Mononuclear cell (primary cell): ENCODE results near the gene FKBP3. TPM values are rescaled to one million over a fixed set of nuclear protein-coding genes. Genes with fewer than 3 reads are reported as not detected.
"Not testable (repeated sequence)": the region's sequence is repeated elsewhere in the genome, so short reads cannot be mapped to it uniquely, and the experiment has no call there.

Experiments used
- H3K27me3 ChIP-seq: 2 replicates; pipeline ENCODE4 v1.6.0; 2011; ENCODE audit warnings: low read length, control low read depth; ENCODE audit not compliant: insufficient read depth
- H3K4me1 ChIP-seq: 2 replicates; pipeline ENCODE4 v1.5.1; 2011; ENCODE audit warnings: mild to moderate bottlenecking, low read length, control low read depth; ENCODE audit not compliant: insufficient read depth
- H3K4me3 ChIP-seq: 2 replicates; pipeline ENCODE4 v1.5.1; 2011; ENCODE audit warnings: mild to moderate bottlenecking, low read length, moderate library complexity
- H3K9me3 ChIP-seq: 2 replicates; pipeline ENCODE4 v1.5.1; 2011; ENCODE audit warnings: low read depth, mild to moderate bottlenecking, control low read depth, low read length
- total RNA-seq: library from RNA; depleted of rRNA; stranded (reverse); fragments of >200 nt; gene quantifications from one replicate; pipeline ENCODE4 v1.2.3, GENCODE V29; 2012

FKBP3 gene
- 36.2 TPM for total RNA-seq

GRCh38 chr14:45134051-45134958, at the start of gene FKBP3:
Gene FKBP3, minus strand, starts transcription at chr14:45134481. Its CDS starts 25 bp downstream, at chr14:45134456.
- no peaks in the 10 kb centered on the region for H3K9me3 ChIP-seq
- H3K4me1 ChIP-seq = peaks cover 29% of the 10 kb centered on the region
- H3K27me3 ChIP-seq = no peaks in the 10 kb centered on the region
- peak within 1 kb of the TSS; percentile 88 for H3K4me3 ChIP-seq

- Histone ChIP-seq H3K4me3 (no peak overlapping the region), H3K4me1 (no peaks in the 10 kb centered on the region), H3K27me3 (no peaks in the 10 kb centered on the region), H3K9me3 (no peaks in the 10 kb centered on the region)
Observed at GRCh38 chr14:45181806-45182205, 47.5 kb upstream of the FKBP3 start.

DNA sequence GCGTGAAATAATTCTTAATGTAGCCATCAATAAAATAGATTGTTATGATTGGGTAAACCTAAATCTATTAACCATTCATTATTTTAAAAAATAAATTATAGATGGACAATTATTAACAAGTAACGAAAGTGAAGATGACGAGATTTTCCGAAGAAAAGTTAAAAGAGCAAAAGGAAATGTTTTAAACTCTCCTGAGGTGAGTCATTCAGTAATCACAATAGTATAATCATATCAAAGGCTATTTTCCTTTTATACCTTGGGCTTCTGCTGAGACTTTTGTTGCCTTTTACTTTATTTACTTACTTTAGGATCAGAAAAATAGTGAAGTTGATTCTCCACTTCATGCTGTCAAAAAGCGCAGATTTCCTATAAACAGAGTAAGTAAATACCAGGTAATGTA, 47.0 kb upstream of the FKBP3 start:
- Histone ChIP-seq H3K9me3 (no peaks in the 10 kb centered on the region), H3K27me3 (no peaks in the 10 kb centered on the region), H3K4me3 (no peak overlapping the region), H3K4me1 (no peaks in the 10 kb centered on the region)

GRCh38 chr14:45177076-45177475, 42.8 kb upstream of the FKBP3 start:
- H3K4me1 ChIP-seq = no peaks in the 10 kb centered on the region
- H3K9me3 ChIP-seq = no peaks in the 10 kb centered on the region
- no peak overlapping the region for H3K4me3 ChIP-seq
- no peaks in the 10 kb centered on the region for H3K27me3 ChIP-seq

- H3K27me3 ChIP-seq = no peaks in the 10 kb centered on the region
- H3K4me1 ChIP-seq = no peaks in the 10 kb centered on the region
- H3K9me3 ChIP-seq = no peaks in the 10 kb centered on the region
- no peak overlapping the region for H3K4me3 ChIP-seq
Observed at GRCh38 chr14:45169906-45170305, 35.6 kb upstream of the FKBP3 start.

GRCh38 chr14:45156067-45156466, 21.8 kb upstream of the FKBP3 start:
- Histone ChIP-seq H3K9me3 (no peaks in the 10 kb centered on the region), H3K4me3 (no peak overlapping the region), H3K27me3 (no peaks in the 10 kb centered on the region), H3K4me1 (no peaks in the 10 kb centered on the region)

DNA sequence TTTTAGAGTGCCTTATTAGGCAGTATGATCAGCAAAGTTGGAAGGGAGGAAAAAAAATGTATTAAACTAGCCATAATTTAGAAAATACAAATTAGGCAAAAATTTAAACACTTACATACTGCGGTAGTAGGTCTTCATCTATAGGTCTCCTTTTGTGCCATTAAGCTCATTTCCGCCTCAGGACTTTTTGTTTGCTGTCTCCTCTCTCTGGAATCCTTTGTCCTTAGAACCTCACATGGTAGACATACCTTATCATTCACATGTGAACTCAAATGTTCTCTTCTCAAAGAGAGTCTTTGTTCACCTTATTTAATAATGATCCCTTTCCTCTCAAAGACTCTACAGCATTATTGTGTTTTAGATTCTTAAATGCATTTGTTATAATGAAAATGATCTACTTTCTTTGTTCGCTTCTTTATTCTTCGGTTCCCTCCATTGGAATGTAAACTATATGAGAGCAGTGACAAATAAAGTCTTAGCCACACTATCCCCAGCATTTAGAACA, 16.2 kb upstream of the FKBP3 start:
- no peak overlapping the region for H3K4me3 ChIP-seq

DNA sequence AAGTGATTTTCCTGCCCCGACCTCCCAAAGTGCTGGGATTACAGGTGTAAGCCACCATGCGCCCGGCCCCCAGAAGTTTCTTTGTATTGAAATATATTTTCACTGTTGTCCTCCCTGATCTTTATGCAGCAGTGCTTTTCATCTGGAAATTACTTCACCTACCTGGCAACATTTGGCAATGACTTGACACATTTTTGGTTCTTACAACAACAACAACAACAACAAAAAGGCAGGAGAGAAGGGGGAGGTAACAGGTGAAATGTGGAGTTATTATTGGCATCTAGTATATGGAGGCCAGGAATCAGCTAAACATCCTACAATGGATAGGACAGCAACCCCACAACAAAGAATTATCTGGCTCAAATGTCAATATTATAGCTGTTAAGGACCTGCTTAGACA, 15.3 kb upstream of the FKBP3 start:
- H3K4me1 ChIP-seq = no peaks in the 10 kb centered on the region
- H3K4me3 ChIP-seq = no peak overlapping the region
- H3K27me3 ChIP-seq = no peaks in the 10 kb centered on the region
- H3K9me3 ChIP-seq = no peaks in the 10 kb centered on the region

More for the DNA sequence above, 16.2 kb upstream of the FKBP3 start:
- no peaks in the 10 kb centered on the region for H3K9me3 ChIP-seq
- H3K4me1 ChIP-seq = no peaks in the 10 kb centered on the region
- no peaks in the 10 kb centered on the region for H3K27me3 ChIP-seq

DNA sequence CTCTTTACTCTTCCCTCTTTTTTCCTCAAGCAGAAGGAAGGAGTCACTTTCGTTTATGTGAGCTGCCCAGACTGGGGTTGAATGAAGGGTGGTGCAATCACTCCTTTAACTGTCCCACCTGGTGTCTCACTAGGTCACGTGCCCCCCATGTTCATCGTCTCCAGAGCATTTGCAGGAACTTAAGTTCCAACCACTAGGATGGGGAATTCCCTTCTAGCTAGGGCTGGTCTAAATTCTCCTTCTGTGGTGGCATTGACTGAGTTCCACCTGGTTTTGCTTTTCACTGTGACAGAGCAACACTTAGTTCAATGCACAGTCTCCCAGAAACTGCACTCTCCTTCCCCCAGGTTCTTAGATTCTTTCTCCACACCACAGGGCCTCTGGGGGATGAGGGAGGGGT, 10.9 kb upstream of the FKBP3 start:
- Histone ChIP-seq H3K9me3 (no peaks in the 10 kb centered on the region), H3K27me3 (no peaks in the 10 kb centered on the region), H3K4me1 (no peaks in the 10 kb centered on the region), H3K4me3 (no peak overlapping the region)

DNA sequence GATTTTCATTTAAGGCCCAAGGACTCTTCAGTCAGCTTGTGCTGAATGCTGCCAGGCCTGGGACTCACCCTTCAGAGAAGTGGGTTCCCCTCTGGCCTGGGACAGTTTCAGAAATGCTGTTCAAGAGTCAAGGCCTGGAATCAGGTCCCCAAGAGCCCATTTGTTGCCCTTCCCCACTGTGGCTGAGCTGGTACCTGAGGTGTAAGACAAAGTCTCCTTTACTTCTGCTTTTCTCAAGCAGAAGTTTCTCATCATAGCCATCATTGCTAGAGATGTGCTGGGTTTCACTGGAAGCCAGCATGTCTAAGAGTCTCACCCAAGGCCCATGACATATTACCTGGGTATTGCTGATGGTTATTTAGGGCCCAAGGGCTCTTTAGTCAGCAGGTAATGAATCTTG, 10.4 kb upstream of the FKBP3 start:
- H3K4me3 ChIP-seq = no peak overlapping the region
- no peaks in the 10 kb centered on the region for H3K9me3 ChIP-seq
- no peaks in the 10 kb centered on the region for H3K4me1 ChIP-seq
- no peaks in the 10 kb centered on the region for H3K27me3 ChIP-seq

- H3K27me3 ChIP-seq, H3K4me3 ChIP-seq, H3K9me3 ChIP-seq, H3K4me1 ChIP-seq: not testable (repeated sequence)
Observed at GRCh38 chr14:45142083-45142482, 7.8 kb upstream of the FKBP3 start.

DNA sequence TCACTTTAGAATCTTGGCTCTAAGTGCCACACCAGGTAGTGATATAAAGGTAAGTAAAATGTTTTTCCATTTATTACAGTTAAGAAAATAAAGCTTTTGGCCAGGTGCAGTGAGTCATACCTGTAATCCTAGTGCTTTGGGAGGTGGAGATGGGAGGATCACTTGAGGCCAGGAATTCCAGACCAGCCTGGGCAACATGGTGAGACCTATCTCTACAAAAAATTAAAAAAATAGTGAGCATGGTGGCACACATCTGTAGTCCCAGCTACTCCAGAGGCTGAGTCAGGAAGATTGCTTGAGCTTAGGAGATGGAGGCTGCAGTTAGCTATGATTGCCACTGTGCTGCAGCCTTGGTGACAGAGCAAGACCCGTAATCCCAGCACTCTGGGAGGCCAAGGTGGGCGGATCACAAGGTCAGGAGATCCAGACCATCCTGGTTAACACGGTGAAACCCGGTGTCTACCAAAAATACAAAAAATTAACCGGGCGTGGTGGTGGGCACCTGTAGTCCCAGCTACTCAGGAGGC, 6.4 kb upstream of the FKBP3 start:
- Histone ChIP-seq H3K4me1 (peaks cover 21% of the 10 kb centered on the region), H3K27me3 (no peaks in the 10 kb centered on the region), H3K9me3 (no peaks in the 10 kb centered on the region), H3K4me3 (no peak overlapping the region)

- H3K4me3 ChIP-seq = peak overlapping the region; percentile 88
- H3K4me1 ChIP-seq = peaks cover 29% of the 10 kb centered on the region
- no peaks in the 10 kb centered on the region for H3K27me3 ChIP-seq
- no peaks in the 10 kb centered on the region for H3K9me3 ChIP-seq
Observed at GRCh38 chr14:45136399-45136798, 2.1 kb upstream of the FKBP3 start.

GRCh38 chr14:45135659-45136395, 1.5 kb upstream of the FKBP3 start, which contains the start of gene FANCM:
Gene FANCM, plus strand, starts transcription at chr14:45135930. Its CDS starts 102 bp downstream, at chr14:45136032.
- Histone ChIP-seq H3K4me3 (peak within 1 kb of the TSS; percentile 88), H3K27me3 (no peaks in the 10 kb centered on the region), H3K4me1 (peaks cover 29% of the 10 kb centered on the region), H3K9me3 (no peaks in the 10 kb centered on the region)

DNA sequence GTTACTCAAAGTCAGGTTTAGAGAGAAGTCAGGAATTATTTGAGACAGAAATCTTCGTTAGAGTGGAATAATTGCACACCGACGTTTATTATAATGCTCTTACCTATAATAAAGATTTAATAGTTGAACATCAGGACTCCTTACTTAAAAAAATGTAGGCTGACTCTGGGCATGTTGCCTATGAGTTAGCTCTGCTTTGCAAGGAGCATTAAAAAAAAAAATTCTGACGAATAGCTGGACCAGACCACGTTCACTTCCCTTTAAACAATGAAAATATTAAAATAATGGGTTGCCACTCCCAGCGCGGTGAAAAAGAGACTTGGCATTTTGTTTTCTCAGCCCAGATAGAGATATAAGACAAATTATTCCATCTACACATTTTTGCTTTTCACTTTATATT, 875 bp upstream of the FKBP3 start:
- Histone ChIP-seq H3K9me3 (no peaks in the 10 kb centered on the region), H3K4me1 (peaks cover 29% of the 10 kb centered on the region), H3K27me3 (no peaks in the 10 kb centered on the region), H3K4me3 (peak overlapping the region; percentile 88)
